Lower leg skin (tissue), 3 donors: ENCODE data around the gene NRG3.

ENCODE experiments used
- POLR2A ChIP-seq, 2 donors: fragments of 450-650 bp; IDR thresholded peaks; one replicate each; pipeline ENCODE4 v1.6.1; 2016 to 2017; ENCODE audit warnings: antibody characterized with exemption in 2 of 2, mild to moderate bottlenecking in 1 of 2, moderate library complexity in 1 of 2
- TF ChIP-seq, protein P1 (sequence below), 3 donors: fragments of 450-650 bp; IDR thresholded peaks; one replicate each; pipeline ENCODE4 v1.5.1; 2016; ENCODE audit warnings: antibody characterized with exemption in 3 of 3, mild to moderate bottlenecking in 3 of 3, moderate library complexity in 2 of 3

DNA sequence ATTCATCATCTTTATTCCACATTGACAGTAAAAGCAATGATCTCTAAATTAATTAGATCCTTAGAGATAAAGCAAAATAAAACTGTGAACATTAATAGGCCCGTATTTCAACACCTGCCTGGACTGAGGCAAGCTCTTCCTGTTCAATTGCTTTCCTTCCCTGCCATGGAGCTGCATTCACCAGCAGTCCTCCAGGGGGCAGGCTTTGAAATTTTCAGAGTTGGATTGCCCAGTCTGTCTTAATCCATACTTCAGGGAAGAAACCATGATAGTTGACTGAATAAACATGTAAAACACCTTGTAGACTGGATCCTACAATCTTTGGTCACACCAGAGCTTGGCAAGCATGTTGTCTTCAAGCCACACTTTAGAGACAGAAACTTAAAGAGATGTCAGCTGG, 936.6 kb downstream of the NRG3 start:
- TF ChIP-seq, protein P1, sequence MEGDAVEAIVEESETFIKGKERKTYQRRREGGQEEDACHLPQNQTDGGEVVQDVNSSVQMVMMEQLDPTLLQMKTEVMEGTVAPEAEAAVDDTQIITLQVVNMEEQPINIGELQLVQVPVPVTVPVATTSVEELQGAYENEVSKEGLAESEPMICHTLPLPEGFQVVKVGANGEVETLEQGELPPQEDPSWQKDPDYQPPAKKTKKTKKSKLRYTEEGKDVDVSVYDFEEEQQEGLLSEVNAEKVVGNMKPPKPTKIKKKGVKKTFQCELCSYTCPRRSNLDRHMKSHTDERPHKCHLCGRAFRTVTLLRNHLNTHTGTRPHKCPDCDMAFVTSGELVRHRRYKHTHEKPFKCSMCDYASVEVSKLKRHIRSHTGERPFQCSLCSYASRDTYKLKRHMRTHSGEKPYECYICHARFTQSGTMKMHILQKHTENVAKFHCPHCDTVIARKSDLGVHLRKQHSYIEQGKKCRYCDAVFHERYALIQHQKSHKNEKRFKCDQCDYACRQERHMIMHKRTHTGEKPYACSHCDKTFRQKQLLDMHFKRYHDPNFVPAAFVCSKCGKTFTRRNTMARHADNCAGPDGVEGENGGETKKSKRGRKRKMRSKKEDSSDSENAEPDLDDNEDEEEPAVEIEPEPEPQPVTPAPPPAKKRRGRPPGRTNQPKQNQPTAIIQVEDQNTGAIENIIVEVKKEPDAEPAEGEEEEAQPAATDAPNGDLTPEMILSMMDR (IDR thresholded peaks at IDR 0.05) = no peak
- TF ChIP-seq POLR2A (IDR thresholded peaks at IDR 0.05) = no peak
